ENCODE results near the gene SLC2A13. TPM values are rescaled to one million over a fixed set of nuclear protein-coding genes. Genes with fewer than 3 reads are reported as not detected.

Gene SLC2A13
- total RNA-seq, 1 experiment from 2014 or later: 7.0 TPM

GRCh38 chr12:39764944-39765560 lies 340.8 kb downstream of the SLC2A13 start:
- H4K8ac ChIP-seq (replicated peaks; ENCODE audit: insufficient read length, low read depth, low read length): no peak overlapping the region
- H2BK20ac ChIP-seq (ENCODE audit: low read depth, low read length, poor library complexity, severe bottlenecking): no peak overlapping the region
- no peak for DNase-seq
- Mint-ChIP-seq H3K4me3 (no peak overlapping the region), H3K9me3 (peaks cover 2% of the 10 kb centered on the region in 2 experiments; a peak in 3 of 5 replicates), H3K27ac (no peak overlapping the region), H3K27me3 (ENCODE audit: low read depth) (no peaks in the 10 kb centered on the region), H3K36me3 (ENCODE audit: insufficient read depth in 1 of 3, low read depth in 3 of 3) (peaks cover 2 to 8% (median 5%) of the 10 kb centered on the region in 3 experiments; a peak in 4 of 7 replicates), H3K4me1 (peaks cover 9 to 16% of the 10 kb centered on the region in 2 experiments)
- H3K4ac ChIP-seq (ENCODE audit: low read depth, low read length): no peak overlapping the region
- peak; percentile 85 for TF ChIP-seq CTCF (conservative IDR thresholded peaks at IDR 0.05)
- peaks cover 8% of the 10 kb centered on the region; the same call in 1 of the 2 replicates for H3K4me1 ChIP-seq (ENCODE audit: insufficient read depth, low read length)
- no peak overlapping the region for H2AK5ac ChIP-seq (ENCODE audit: insufficient read length, low read length)
- no peaks in the 10 kb centered on the region for H3K27me3 ChIP-seq (ENCODE audit: insufficient read depth, low read length)
- H3K23me2 ChIP-seq (ENCODE audit: insufficient read length, low read depth, low read length, poor library complexity, severe bottlenecking): no peaks in the 10 kb centered on the region
- H3K14ac ChIP-seq (ENCODE audit: insufficient read depth, low read length): no peak overlapping the region
- no peaks in the 10 kb centered on the region for H3K79me2 ChIP-seq (ENCODE audit: insufficient read depth, low read length)
- H2BK15ac ChIP-seq (ENCODE audit: low read depth, low read length): no peak overlapping the region
- no peak overlapping the region for H4K91ac ChIP-seq (ENCODE audit: insufficient read length, low read depth, low read length)
- H4K5ac ChIP-seq (ENCODE audit: insufficient read length, low read depth, low read length): no peak overlapping the region
- WGBS (ENCODE audit: extremely low coverage, insufficient read length, low lambda C conversion rate): no CpG with 5 or more reads among the region's 3 CpGs
- H3K9me3 ChIP-seq (ENCODE audit: control insufficient read depth, low read depth, low read length): no peaks in the 10 kb centered on the region
- H3K79me1 ChIP-seq (ENCODE audit: insufficient read depth, low read depth, low read length, poor library complexity, severe bottlenecking): no peaks in the 10 kb centered on the region
- H3K56ac ChIP-seq (ENCODE audit: insufficient read length, low read depth, low read length): no peak overlapping the region
- no peak overlapping the region for H2BK5ac ChIP-seq (ENCODE audit: insufficient read length, low read length)
- no peaks in the 10 kb centered on the region for H4K20me1 ChIP-seq (ENCODE audit: control insufficient read depth, insufficient read depth, insufficient read length)
- no peak overlapping the region for H3K18ac ChIP-seq (ENCODE audit: insufficient read length, low read depth, low read length)
- H2BK12ac ChIP-seq (ENCODE audit: insufficient read length, low read depth, low read length): no peak overlapping the region
- no peak overlapping the region for H3K4me2 ChIP-seq (ENCODE audit: insufficient read depth, insufficient read length, low read length)
- no peak overlapping the region for H2BK120ac ChIP-seq (ENCODE audit: low read depth, low read length, poor library complexity, severe bottlenecking)
- no peak overlapping the region for H2AFZ ChIP-seq (ENCODE audit: low read length)
- H3T11ph ChIP-seq (ENCODE audit: low read length): no peak overlapping the region
- no peak overlapping the region for H3K23ac ChIP-seq (ENCODE audit: insufficient read length, low read depth, low read length)
- no peak overlapping the region for H3K27ac ChIP-seq (ENCODE audit: insufficient read length, low read depth, low read length)
- no peak overlapping the region for H3K9ac ChIP-seq (ENCODE audit: extremely low read depth, insufficient read length, low read length)
